NCI-H345 (cell line): Measurements from ENCODE around the gene HACE1.
A peak's percentile ranks its signal among the peaks of the same experiment; 100 is the strongest.

Source experiments
- DNase-seq: peaks from one replicate; lab custom pipeline; 2025; lab: John Stamatoyannopoulos, UW

The HACE1 gene

GRCh38 chr6:104730450-104730849 lies 129.3 kb downstream of the HACE1 start:
- no peak for DNase-seq

DNA sequence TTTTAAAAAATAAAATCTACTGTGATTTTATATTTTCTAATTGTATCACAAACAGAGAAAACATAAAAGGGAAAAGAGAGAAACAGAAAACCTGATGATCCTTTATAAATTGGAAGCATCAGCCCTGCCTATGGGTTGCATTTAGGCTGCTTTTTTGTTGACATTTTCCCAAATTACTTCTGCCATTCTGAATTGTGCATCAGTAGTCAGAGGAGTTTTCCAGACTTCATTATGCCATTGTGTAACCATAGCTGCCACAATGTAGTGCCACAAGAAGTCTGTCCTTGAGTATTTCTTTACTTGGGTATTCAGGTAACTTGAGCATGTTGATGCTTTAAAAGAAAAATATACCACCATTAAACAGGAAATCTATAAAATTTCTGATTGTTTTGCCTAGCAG lies 130.3 kb downstream of the HACE1 start:
- no peak for DNase-seq

DNA sequence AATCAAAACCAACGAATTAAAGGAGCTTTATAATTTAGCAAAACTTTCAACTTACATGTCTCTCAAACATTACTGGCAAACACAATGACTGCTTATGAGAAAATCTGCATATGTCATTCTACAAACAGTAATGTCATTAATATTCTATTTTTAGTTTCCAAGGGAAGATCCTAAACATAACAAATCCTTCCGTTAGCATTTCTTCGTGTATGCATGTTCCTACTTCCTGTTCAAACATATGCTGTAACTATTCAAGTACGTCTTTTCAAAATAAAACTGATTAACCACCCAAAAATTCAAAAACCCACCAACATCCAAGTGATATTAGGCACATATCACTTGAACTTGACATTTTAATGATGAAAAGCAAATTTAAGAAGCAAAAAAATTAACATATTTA lies 131.3 kb downstream of the HACE1 start:
- DNase-seq = no peak

DNA sequence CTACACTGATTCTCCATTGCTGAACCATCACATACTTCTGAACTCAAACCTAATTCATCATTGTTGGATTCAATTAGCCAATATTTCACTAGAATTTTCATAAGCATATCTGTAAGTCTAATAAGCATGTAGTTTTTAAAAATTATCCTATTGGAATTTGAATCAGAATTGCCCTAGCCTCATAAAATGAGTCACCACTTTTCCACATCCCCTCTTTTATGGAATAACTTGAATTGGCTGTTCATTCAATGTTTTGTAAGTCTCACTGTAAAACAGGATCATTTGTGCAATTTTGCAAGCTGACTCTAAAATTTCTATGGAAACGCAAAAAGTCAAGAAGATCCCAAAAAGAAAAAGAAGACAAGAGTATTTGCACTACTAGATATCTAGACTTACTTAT lies 141.0 kb downstream of the HACE1 start:
- no peak for DNase-seq

DNA sequence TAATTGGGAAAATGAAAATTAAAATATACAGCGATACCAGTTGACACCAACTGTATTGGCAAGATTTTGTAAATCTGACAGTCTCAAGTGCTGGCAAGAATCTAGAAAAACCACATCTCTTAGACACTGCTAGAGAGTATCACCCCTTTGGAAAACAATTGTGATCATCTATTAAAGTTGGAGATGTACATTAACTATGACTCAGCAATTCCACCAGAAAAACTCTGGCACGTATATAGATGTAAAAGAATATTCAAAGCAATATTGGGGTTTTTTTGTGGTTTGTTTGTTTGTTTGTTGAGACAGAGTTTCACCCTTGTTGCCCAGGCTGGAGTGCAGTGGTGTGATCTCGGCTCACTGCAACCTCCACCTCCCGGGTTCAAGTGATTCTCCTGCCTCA lies 142.9 kb downstream of the HACE1 start:
- DNase-seq = no peak

GRCh38 chr6:104714796-104715195 lies 144.9 kb downstream of the HACE1 start:
- DNase-seq = no peak

DNA sequence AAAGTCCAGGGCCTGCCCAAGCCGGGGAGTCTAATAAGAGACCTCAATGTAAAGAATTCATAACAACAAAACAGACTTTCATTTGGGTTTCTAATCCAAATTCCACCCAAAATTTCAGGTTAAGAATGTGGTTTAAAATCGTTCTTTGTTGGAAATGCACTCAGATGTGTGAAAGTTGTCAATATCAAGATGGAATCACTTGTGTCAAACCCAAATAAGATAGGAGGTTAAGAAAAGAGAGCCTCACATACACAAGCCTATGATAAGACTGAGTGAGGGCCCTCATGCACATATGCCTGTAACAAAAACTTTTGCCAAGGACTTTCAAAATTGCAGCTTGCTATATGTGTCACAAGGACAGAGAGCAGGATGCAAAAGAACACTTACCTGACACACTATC lies 145.7 kb downstream of the HACE1 start:
- DNase-seq = no peak

DNA sequence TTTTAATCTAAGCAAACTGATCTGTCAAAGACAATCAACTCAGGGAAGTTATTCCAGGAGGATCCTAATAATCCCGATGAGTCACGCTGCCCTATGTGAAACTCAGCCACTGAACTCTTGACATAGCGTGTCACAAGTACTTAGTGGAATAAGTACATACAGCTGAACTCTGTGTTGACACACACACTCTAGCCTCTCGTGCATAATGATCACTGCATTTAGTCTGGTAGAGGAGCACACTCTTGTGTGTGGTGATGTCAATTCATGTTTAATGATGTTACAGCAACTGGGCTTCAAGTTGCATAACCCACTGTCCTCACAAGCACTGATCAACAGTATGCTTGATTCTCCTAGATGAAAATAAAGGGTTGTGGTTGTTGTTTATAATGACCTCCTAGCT lies 148.3 kb downstream of the HACE1 start:
- DNase-seq = peak; percentile 84

DNA sequence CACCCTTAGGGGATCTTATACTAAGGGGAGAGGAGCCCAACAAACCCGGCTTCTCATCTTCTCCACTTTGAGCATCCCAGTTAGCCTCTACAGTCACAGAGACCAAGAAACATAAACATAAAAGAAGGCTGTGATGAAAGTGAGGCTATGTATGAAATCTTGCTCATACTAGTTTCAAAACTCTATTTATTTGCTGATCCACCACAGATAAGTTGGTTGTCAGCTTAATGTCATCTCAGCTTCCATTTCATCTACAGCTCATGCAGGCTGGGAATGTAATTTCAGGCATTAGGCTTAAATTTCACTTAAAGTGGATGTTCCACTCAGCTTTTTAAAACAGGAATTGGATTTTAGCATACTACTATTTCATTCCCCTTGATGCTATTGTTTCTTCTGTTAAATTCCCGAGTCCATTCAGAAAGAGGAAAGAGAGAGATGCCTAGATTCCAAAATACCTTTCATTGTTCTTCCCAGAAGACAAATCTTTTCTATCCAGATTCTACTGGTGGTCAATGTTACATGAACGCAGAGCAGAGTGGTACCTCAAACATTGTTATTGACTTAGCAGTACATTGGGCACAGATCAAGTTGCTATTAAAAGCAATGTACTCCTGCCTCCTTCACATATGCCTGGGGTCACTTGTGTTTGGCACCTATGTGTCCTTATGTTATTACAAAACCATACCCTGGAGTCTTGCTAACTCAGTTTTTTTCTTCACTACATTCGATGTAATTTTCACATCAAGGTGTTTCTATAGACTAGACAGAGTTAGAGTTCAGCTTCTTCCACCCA lies 149.0 kb downstream of the HACE1 start:
- no peak for DNase-seq

DNA sequence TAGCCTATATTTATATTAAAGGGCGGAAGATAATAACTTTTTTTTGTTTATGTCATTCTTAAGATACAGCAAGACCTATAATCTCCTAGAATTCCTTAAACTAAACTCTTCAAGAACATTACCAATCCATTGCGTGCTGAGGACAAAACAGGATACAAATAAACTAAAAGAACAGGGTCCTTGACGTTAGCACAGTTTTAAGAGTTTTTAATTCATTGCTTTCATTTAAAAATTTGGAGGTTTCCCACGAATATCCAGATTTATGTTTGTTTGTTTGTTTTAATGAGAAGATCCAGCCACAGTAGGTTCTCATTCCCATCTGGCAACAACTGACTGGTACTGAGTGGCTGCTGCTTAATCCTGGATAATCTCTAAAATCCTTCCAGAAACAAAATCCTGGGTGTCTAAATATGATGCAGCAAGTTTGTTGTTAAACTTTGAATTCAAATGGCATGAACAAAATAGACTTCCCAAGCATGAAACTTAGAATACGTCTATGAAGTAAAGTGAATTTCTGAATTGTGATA lies 153.7 kb downstream of the HACE1 start:
- no peak for DNase-seq

GRCh38 chr6:104705095-104705707 lies 154.5 kb downstream of the HACE1 start:
- DNase-seq = no peak

GRCh38 chr6:104704191-104704590 lies 155.5 kb downstream of the HACE1 start:
- DNase-seq = no peak

GRCh38 chr6:104702126-104702841 lies 157.4 kb downstream of the HACE1 start:
- no peak for DNase-seq

DNA sequence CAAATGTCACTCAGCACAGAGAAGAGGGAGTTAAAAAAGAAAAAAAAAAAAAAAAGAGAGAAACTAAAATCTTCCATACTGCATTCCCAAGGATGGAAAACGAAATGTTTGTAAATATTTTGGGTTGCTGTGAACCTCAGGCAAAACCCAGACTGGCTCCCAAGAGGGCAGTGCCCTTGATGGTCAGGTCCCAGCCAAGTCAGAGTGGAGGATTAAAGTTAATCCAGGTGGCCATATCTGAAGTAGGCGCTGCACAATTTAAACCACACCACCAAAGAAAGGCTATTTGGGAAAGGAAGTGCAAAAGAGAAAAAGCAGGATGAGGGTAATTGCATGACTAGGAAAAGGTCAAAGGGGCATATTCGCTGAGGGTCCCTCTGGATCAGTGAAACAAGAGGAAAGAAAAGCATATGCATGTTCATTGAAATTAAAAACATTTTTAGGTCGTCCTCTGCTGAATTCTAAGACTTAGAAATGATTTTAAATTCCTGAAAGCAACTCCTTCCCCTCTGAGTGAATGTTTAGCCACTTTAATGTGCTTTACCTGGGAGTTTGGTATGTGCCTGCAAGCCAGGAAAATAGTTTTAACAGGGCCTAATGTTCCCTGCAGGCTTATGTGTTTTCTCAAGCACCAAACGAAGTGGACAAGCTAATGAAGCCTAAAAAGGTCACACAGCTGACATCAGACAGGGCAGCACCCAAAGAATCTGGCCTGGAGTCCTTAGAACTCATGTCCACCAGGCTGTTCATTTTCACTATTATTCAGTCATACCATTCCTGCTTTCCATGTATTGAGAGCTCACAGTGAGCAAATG lies 159.1 kb downstream of the HACE1 start:
- no peak for DNase-seq

DNA sequence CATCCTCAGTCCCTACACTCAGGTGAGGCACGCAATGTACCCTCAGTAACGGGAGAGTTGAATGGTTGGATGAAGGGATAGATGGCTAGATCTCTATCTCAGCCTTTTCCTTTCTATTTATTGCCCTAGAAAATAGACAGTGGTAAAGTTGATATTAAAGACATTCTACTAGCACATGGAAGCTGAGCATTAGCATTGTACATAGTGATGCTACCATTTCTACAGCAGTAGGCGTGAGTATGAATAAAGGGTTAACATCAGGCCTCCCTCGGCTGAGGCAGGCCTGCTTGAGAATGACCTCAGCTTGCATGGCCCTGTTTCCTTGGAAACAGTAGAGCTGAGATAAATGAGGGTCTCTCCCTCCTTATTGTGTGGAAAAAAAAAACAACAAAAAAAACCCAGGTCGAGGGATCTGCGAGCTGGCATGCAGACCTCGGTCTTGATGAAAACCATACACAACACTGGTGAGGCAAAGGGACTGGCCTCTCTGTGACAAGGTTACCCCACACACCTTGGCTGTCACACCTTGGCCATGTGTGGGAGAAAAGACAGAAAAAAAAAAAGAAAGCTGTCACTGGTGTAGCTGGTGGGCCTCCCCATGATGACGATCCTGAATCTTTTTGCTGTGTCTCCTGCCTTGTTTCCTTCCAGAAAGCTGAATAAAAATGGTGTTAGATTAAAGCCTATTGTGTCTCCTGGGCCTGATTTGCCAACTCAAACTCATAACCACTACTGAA lies 160.0 kb downstream of the HACE1 start:
- DNase-seq = no peak

DNA sequence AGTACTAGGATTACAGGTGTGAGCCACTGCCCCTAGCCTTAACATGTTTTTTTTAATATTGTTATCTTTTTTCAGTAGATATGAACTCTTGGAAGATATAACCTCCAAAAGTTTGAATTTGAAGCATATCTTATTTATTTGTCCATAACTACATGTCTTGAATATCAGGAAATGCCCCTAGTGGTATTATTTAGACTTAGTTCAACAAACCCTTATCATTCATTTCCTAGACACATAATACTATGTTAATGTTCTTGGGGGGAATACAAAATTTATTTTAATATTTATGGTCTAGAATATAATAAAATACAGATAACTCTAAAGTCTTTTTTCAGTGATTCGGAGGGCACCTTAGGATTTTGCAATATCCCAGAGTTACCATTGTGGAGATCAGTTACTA lies 160.7 kb downstream of the HACE1 start:
- DNase-seq = no peak

GRCh38 chr6:104692008-104692407 lies 167.7 kb downstream of the HACE1 start:
- DNase-seq = no peak

DNA sequence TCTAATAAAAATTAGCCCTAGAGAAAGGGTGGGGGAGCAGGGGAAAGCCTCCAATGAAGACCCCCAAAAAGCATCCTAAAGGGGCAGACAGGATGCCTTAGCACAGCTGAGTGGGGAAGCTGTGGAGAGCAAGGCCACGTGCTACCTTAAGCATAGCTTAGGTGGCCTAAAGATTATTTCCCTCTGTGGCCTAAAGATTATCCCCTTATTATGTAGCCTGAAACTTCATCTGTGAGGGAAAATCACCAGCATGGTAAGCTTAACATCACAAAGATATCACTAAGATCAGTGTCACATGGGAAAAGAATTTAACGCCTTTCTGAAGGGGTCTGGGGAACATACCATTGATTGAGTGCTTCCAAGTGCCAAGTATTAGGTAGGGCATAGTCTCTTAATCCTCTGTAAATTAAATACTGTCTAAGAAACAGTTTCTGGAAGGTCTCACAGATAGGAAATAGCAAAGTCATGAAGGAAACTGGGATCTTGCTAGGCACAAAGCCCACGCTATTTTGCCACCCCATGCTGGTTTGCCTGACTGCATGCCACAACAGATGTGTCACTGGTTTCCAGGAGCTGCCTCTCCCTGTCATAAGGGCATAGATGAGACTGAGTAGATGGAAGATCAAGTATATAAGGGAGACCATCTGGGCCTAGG lies 170.0 kb downstream of the HACE1 start:
- DNase-seq = no peak

GRCh38 chr6:104688283-104688969 lies 171.3 kb downstream of the HACE1 start:
- no peak for DNase-seq

DNA sequence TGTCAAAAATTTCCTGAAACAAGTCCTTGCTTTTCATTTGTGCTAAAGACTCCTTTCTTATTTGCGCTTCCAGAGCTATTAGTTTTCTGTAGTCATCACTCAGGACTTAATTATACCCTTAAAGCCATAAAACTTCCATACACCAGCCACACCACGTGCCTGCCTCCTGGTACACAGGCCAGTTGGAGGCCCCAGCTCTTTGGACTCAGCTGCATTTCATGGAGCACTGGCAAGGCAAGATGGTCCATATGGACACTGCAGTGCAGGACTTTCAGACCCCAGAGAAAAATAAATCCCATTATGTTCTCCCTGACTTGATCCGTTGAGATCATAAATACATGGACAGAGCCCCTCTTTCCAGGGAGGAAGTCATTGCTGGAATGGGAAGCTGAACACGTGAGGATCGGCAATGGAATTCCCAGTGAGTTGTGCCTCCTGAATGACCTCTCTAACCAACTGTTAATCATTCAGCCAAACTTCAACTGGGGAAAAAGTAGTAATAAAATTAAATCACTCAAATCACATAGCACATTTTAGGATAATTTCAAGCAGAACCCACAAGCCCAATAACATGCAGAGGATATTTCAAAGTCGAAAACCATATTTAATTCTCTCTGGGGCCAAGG lies 173.1 kb downstream of the HACE1 start:
- no peak for DNase-seq
